HG02938 (cell line): Measurements from ENCODE around the gene YPEL2.

Source experiments
- ATAC-seq: cut with Tn5 transposase; IDR thresholded peaks from one replicate; pipeline ENCODE4 v1.9.1; 2021; ENCODE audit warnings: mild to moderate bottlenecking, moderate library complexity; ENCODE audit not compliant: unreplicated experiment

Gene YPEL2

DNA sequence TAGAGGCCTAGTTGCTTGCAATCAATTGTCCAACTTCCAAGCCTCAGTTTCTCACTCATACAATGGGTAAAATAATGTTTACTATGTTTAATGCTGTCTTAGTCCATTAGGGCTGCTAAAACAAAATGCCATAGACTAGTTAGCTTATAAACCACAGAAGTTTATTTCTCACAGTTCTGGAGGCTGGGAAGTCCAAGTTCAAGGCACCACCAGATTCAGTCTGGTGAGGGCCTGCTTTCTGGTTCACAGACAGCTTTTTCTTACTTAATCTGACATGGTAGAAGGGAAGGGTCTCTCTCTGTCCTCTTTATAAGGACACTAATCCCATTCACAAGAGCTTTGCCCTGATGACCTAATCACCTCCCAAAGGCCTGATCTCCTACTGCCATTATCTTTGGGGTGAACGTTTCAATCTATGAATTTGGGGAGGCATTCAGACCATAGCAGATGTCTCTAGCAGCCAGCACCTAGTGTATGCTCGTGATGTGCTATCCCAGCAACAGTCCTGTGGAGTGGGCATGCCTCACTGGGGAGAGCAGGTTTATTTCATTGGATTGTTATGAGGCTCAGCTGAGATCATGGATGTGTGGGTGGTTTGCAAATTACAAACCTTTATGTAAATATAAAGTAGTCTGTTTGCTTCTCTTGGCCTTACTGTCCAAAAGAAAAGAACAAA is 25.2 kb downstream of the YPEL2 start:
- ATAC-seq: no peak

DNA sequence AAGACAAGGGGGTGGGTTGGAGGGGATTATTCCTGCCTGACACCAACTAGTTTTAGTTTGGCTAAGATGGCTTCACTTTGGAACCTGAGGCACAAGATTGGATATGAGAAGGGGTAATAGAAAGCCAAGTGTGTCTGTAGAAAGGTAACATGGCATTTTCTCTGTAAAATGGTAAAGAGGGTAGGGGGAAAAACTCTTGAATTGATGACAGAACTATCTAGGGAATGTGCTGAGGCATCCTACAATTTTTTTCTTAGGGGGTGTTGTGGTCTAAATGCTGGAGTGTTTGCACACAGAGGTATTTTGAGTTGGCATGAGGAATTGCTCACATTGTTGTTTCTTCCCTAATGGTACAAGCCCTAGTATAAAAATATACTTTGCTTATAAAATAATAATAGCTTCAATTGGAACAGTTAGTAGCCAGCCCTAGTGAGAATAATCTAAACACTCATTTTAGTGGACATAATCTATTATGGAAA is 25.8 kb downstream of the YPEL2 start:
- ATAC-seq: no peak

DNA sequence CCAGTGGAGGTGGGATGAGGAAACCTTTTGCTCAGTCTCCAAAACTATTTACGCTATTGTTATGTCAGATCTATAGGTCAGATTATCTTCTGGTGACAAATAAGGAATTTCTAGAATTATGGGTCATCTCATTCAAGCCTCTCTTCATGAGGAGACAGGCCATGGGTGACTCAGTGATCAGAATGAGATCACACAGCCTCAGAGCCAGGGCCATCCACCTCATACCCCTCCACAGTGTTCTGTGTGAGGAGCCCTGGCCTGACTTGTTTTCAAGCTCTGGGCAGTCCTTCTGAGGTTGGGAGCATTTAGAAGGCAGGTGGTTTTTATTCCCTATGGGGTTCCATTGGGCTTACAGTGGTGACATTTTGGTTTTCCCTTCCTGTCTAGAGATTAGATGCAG is 26.5 kb downstream of the YPEL2 start:
- ATAC-seq: no peak

DNA sequence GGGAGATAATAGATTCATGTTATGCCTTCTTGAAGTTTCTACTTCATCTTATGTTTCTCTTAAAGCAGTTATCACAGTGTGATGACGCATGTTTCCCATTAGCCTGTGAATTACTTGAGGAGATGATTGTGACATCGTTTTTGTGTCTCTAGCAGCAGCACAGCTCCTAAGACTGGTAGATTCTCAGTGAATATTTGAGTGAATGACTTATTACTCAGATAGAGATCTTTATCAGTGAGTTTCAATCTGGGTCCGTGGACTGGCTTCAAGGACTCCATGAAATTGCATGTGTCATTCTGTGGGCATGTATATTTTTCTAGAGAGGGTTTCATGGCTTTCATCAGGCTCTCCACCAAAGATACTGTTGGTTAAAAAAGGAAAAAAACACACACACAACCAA is 29.9 kb downstream of the YPEL2 start:
- no peak for ATAC-seq

DNA sequence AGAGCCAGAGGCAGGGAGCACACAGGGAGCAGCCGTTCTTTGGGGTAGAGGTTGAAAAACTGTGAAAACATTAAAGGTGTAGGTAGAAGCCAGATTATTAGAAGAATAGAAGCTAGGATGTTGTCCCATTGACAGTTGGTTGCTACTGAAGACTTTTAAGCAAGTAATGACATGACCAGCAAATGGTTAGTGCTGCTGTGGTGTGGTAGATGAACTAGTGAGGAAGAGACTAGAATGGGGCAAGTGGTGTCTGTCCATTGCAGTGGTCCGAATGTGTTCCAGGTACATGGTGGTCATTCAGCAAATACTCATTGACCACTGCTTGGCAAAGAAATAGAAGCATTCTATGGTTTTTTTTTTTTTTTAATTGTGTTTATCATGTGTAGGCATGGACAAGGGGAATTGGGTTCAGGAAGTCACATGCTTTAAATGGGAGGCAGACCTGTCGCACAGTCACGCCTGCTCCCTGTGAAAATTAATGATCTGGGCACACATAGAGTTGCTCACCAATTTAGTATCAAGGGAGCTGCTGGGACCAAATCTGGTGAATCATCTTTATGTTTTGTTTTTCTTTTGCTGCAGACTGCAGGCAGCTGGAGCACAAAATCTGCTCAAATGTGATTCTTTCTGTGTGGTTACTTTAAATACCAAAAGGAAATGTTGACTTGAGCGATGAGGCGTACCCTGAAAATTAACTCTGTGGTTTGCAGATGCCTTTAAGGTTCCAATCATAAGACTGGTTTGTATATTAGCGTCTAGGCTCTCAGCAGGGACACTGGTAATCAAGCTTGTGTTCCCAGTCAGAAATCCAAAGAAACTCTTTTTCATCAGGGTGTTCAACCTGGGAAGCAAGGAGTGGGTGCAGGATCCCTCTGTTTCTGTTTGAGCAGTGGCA is 30.7 kb downstream of the YPEL2 start:
- ATAC-seq: peak; percentile 53

DNA sequence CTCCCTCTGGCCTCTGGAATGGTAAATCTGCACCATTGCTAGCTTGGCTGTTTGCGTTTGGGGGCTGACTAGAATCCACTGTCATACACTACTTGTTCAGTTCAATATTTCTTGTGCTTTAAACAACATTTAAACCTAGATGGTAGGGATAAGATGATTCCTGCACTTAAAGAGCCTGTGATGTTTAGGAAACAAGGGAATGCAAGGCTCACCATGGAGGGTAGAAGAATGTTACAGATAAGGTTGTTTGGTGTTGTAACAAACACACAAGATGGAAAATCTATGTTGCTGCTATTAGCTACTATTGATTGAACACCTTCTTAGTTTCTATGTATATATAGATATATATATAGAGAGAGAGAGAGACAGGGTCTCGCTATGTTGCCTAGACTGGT is 31.4 kb downstream of the YPEL2 start:
- no peak for ATAC-seq

DNA sequence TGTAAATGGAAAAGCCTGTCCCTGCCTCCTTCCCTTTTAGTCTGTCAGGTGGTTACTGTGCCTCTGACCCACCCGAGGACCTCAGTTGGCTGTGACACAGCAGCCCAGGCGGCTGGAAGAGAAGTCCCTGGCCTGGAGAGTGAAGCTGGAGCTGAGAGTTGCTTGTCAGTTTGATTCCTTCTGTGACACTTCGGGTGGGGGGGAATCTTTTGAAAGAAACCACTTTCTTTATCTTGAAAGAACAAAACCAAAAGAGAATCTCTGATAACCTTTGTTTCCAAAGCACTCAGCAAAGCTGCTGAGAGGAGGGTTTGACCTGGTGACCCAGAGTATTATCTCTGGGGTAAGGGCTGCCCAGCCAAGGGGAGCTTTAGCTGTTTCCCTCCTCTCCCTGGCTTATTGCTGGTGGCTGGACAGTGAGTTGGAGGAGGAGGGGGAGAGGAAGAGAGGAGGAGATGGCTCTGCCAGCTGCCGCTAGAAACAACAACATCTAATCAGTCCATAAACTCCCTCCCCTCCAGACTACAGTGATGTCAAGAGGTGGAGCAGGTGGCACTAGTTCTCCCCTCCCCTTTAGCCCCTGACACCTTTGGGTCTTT is 34.0 kb downstream of the YPEL2 start:
- no peak for ATAC-seq

DNA sequence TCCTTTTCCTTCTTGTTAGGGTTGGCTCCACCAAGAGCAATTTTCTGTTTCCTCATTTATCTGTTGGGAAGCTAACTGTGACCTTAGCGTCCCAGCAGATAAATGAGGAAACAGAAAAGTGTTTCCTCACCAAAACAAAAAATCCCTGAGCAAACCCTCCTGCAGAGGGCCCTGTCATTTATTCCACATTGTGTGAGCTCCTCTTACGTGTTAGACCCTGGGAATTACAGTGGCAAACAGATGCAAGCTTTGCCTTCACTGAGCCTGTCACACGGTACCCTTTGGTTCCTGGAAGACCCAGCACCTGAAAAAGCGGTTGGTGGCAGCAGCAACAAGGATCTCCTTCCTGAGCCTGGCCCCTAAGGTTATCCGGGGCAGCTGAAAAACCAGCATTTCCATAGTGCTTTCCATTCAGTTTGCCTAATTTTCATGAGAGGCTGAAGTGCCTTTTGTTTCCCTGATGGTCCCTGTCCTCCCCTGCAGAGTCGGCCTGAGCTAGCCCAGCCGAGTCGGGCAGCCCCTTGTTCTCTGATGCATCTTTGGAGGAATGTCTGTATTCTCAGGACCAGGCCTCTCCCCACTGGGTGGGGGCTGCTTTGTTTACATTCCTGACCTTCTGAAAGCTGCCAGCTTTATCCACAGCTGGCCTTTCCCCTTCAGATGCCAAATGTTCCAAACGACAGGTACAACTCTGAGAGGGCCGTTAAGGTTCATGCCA is 34.7 kb downstream of the YPEL2 start:
- no peak for ATAC-seq

DNA sequence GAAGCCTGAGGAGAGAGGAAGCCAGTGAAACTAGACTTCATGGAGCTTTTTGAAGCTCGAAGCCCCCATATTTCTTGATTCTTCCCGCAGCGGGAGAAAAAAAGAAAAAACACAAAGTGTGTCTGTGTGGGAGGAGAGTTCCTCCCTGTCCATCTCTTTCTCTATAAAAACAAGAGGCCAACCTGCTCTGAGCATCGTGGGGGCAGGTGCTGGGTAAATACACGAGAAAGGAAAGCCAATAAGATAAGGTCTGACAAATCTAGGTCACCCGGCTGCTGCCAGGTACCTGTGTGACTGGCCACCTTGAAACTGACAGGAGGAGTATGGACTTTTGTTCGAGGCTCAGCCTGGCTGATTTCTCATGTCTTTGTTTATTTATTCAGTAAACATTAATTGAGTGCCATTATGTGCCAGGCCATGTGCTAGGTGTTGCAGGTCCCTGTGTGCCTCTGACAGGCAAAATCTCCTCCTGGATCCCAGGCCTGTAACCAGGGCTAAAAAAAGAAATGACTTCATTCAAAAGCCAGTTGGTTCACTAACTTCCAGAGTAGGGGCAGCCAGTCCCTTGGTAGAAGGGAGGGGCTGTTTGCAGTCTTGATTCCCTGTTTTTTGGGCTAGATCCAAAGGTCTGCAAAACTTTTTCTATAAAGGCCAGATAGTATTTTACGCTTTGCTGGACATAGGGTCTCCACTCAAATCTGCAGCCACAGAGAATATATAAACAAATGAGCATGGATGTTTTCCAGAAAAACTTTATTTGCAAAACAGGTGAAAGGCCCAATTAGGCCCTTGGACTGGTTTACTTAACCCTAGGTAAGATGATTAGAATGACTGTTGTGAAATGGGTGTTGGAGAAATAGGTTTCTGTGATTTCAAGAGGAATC is 35.6 kb downstream of the YPEL2 start:
- ATAC-seq: no peak

DNA sequence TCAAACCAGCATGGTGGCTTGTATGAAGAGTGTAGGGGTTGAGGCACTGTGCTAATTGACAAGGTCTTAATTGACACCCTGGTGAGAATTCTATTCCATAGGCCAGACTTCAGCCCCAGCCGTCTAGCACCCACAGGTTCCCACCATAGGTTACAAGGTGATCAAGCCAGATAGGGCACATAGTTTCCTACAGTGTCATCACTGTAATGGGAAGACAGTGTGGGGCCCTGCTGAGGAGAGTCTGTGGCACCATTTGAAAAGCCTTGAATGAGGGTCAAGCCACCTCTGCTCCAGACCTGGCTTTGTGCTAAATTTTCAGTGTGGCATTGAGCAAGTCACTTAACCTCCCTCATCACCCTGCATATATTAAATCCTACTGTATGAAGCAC is 36.2 kb downstream of the YPEL2 start:
- ATAC-seq: no peak

DNA sequence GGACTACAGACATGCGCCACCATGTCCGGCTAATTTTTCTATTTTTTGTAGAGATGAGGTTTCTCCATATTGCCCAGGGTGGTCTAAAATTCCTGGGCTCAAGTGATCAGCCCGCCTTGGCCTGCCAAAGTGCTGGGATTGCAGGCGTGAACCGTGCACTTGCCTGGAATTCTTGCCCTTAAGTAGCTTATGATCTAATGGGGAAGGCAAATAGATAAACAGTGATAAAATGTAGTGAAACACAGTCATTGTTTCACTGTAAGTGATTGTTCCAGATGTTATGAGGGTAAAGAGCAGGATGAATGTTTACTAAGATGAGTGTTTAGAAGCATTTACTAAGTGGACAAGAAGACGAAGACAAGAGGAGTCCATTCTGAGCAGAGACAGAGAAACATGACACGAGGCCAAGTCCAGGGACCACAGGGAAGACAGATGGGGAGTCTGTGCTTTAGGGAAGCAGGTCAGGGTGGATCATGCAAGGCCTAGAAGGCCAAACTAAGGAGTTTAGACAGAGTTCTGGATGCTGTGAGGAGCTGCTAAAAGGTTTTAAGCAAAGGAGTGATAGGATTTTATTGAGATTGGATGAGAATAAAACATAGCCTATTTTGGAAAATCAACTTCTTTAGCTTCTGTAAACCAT is 36.9 kb downstream of the YPEL2 start:
- no peak for ATAC-seq

DNA sequence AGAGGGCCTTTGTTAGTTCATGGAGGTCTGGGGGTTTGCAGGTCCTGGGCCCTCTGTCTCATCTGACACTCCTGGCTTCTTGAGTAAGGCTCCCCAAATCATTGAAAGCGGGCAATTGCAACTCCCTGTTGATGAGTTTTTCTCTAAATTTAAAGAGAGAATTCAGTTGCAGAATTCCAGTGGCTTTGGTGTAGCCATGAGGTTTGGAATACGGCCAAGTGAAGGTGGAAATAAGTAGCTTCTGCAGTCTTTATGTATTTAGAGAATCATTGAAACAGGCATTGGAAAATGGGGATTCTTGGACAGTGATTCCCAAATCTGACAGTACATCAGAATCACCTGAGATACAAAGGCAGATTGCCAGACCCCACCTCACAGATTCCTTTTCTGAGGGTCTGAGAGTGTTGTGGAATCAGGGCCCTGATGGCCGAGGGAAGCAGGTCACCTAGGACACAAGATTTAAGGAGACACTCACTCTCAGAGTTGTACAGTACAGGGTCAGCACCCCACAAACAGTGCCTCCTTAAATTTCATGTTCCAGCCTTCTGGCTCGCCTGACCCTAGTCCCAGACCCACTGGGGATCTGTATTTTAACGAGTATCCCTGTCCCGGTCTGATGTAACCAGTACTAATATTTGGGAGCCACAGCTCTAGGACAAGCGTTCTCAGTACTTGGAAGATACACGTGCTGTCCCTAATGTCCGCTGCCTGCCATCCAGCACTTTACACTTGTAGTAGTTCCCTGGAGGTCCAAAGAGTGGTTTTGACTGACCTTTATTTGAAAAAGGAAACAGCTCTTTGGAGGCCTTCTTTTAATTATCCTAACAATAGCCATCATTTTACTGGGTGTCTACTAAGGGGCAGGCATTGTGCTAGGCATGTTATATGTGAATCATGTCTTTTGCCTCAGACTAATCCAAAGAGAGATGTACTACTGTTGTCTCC is 37.8 kb downstream of the YPEL2 start:
- no peak for ATAC-seq

DNA sequence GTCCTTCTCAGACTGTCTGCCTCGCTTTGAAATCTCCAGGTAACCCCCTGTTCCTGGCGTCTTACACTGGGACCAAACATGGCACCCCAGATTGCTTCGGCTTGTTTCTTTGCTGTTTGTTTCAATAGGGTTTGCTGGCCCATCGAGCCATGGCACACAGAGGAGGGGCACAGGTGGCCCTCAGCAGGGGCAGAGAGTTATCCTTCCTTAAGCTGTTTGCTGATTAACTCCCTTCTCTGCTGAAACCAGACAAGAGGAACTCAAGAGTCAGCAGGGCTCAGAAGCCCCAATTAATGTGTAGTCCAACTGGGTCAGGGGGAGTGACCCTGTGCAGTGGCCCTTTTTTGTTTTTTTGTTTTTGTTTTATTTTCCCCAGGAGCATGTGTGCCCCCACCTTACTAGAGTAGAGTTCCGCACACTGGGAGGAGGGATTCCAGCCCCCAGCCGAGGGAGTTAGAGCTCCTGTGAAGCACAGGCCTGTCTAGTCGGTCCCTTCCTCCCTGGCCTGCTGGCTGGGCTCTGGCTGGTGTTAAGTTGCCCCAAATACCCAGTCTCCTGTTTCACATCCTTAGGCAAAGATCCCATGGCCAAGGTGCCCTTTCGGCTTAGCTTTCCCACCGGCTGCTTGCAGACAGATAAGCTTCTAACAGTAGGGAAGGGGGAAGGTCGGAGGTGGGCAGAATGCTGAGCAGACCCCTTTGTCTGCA is 39.3 kb downstream of the YPEL2 start:
- no peak for ATAC-seq

DNA sequence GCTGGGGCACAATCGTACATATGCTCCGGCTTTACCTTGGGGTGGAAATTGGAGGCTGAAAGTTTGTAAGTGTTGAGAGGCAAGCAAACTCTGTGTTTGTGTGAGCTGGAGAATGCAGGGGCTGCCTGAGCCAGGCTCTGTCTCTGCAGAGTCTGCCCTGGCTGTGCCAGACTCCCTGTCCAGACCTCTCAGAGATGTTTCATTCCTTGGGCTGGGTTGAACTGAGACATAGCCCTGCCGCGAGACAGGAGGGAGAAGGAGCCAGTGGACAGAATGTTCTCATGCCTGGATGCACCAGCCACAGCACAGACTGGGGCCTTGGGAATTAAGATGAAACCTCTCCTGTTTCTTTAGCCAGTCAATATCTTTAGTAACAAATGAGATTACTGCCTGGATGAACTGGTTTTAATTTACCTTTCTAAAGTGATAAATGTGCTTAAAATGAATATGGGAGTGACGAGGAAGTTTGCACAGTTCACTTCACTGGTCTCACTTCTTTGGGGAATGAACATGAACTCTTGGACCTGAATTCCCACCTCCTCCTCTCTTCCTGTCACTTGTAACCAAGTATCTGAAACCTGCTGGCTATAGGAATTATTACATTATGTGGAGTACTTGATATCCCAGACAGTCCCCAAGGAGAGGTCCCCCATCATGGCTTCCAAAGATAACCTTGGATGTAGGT is 40.1 kb downstream of the YPEL2 start:
- ATAC-seq: no peak

DNA sequence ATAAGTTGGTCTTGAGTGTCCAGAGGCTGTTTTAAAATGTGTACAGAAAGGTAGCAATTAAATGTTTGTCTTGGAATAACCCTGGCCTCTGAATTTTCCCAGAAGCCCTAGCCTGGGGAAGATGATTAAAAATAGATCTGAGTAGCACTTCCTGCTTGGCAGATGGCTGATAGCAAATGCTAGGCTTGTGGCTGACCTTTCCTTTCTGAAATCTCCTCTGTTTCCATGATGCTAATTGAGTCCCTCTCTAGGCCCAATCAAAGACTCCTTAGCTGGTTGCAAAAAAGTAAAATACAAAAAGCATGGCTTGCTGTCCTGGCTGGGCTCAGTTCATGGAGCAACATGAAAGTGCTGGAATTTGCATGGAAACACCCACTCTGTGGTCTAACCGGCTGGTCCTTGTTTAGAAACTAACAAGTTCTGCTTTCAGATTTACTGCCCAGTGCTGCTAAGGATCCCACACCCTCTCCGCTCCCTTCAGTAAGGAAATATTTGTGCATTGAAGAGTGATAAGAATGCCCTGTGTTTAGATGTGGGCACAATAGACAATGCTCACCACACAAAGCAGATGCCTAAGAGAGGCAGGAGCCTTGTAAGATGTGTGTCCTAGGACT is 40.8 kb downstream of the YPEL2 start:
- ATAC-seq: peak; percentile 45

DNA sequence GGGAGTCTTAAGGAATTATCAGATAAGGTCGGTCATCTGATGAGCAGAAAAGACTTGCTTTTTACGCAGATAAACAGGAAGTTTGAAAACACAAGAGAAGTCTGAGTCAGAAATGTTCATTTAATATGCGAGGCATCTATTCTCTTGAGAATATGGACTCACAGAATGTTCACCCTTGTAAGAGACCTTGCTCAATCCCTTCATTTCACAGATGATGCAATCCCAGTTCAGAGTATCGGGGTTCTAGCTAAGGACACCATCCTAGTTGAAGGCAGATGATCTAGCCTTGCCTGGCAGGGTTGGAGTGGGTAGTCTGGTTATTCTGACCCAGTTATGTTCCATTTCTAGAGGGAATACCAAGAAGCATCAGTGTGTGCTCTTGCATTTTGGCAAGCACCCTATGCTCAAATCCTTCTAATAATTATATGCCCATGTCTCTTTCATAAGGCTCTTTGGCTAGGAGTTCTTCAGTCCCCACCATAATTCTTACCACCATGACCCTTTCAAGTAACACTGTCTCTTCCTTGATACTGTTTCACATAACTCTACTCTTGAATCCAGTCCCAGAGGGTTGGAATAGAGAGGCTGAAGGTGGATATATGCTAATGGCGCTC is 42.5 kb downstream of the YPEL2 start:
- no peak for ATAC-seq

DNA sequence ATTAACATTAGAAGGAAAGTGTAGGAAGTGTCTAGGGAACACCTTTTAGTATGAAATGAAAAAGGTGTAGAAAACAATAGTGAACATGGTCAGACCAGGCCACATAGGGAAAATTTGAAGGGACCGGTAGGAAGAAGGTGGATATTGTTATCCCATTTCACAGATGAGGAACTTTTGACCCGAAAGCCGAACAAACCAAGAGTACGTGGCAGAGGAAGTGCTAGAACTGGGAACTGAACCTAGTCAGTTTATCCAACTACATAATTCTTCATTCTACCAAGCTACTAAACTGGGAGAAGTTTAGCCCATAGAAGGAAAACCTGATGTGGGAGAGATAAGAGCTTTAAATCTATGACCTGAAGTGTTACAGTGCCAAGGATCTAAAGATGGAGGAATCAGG is 43.2 kb downstream of the YPEL2 start:
- ATAC-seq: no peak
